GM10248 (cell line): ENCODE data around the gene INSR.

Source experiments
- CTCF ChIA-PET: fragments of 300-600 bp; sonication (Branson Sonifier 250); formaldehyde crosslinking; extraction: SDS; loops from one replicate; lab custom pipeline; 2021; ENCODE audit warnings: antibody characterized with exemption; lab: Yijun Ruan, JAX
- POLR2A ChIA-PET: fragments of 350-650 bp; sonication (Branson Sonifier 250); formaldehyde crosslinking; extraction: SDS; loops from one replicate; lab custom pipeline; 2020; ENCODE audit warnings: antibody characterized with exemption; lab: Yijun Ruan, JAX
- DNase-seq: peaks from one replicate; pipeline ENCODE4 v3.0.0; 2012; ENCODE audit errors: extremely low spot score
- CTCF ChIP-seq: IDR thresholded peaks from 2 replicates; pipeline ENCODE4 v1.5.1; 2012; ENCODE audit warnings: mild to moderate bottlenecking, low read depth; ENCODE audit errors: extremely low read depth, missing control alignments, control extremely low read depth

The INSR gene

DNA sequence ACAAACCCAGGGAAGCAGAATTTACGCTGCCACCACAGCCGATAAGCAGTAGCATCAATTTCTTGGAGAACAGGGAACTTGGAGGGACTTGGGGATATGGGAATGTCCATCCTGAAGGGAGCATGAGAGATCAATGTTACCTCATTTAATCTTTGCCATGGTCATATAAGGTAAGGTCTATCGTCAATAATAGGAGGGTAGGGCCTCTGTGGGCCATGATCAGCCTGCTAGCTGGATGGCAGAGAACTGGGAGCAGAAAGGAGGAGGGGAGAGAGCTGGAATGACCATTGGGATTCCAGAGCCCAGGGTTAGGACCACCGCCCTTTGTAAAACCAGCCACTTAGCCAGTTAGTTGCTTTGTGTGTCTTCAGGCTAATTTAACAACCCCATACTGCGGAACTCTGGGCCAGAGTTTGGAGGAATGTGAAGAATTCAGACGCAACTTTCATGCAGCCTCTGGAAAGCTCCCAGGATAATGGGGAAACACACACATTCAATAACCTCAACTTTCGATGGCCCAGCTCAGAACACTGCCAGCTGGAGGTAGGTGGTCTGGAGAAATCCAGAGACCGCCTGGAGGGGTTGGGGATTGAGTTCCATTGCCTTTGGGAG lies 184.4 kb downstream of the INSR start:
- POLR2A ChIA-PET: no interaction called here
- CTCF ChIA-PET: interaction anchor here (0.8 to 1.7 kb wide), 3 partner anchors 10 to 271 kb away, joined by 3 to 8 read pairs (median 3); no protein-coding TSS in a partner anchor

DNA sequence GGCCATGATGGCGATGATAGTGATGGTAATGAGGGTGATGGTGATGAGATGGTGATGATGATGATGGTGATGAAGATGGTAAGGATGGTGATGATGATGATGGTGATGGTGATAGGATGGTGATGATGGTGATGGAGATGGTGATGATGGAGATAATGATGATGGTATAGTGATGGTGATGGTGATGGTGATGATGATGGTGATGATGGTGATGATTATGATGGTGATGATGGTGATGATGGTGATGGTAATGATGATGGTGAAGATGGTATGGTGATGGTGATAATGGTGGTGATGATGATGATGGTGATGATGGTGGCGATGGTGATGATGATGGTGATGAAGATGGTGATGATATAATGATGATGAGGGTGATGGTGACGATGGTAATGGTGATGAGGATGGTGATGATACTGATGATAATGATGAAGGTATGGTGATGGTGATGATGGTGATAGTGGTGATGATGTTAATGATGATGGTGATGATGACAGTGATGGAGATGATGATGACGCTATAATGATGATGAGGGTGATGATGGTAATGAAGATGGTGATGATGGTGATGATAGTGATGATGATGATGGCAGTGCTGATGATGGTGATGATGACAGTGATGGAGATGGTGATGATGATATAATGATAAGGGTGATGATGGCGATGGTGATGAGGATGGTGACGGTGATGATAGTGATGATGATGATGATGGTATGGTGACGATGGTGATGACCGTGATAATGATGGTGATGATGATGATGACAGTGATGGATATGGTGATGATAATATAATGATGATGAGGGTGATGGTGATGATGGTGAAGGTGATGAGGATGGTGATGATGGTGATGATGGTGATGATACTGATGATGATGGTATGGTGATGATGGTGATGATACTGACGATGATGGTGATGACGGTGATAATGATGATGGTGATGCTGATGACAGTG lies 187.2 kb downstream of the INSR start:
- ChIA-PET POLR2A (no interaction called here), CTCF (no interaction called here)

More for the DNA sequence above, 184.4 kb downstream of the INSR start:
- DNase-seq: no peak
- no peak for TF ChIP-seq CTCF

DNA sequence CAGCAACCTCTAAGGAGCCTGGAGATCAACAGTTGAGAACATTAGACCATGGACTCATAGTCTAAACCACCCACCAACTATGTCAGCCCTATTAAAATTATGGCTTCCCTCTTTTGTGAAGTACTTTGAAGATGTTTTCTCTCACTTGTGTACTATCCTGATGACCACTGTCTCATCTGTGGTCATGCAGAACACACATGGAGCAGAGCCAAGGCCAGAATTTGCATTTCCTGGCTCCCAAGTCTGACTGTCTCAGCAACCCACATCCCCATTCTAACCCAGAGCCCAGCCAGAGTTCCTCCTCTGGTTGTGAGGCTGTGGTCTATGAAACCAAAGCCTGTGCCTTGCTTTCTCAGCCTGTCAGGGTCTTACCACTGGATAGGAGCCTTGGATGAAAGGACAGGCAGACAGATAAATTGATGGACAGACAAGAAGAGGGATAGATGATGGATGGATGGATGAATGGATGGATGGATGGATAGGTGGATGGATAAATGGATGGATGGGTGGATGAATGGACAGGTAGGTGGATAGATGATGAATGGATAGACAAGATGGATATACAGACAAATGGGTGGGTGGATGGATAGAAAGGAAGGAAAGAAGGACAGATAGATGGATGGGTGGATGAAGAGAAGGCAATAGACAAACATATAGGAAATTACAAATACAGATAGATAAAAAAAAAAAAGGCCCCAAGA lies 189.3 kb downstream of the INSR start:
- POLR2A ChIA-PET: no interaction called here
- CTCF ChIA-PET: no interaction called here
- TF ChIP-seq CTCF: no peak

More for the DNA sequence above, 187.2 kb downstream of the INSR start:
- TF ChIP-seq CTCF: no peak
- DNase-seq: no peak

DNA sequence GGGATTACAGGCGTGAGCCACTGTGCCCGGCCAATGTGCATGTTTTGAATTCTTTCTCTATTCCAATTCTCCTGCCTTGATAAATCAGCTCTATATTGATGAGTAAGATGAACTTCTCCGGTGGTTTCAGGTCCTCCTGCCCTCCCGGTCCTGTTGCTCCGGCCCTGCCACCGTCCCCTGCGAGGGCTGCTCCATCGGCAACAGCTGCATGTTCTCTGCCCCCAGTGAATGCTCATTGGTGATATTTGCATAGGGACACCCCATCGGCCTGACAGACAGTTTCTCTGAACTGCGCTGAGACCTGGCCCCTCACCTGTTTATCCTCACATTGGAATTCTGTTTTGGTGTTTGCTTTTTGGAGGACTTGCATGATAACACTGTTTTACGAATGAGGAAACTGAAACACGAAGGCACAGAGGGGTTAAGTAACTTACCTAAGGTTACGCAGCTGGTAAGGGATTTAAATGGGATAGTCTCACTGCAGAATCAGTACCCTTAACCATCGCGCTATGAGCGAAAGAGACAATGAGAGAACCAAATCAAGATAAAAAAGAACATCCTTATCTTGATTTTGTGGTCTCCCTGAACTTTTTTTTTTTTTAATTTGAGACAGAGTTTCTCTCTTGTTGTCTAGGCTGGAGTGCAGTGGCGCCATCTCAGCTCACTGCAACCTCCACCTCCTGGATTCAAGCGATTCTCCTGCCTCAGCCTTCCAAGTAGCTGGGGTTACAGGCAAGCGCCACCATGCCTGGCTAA lies 192.5 kb downstream of the INSR start:
- POLR2A ChIA-PET: no interaction called here
- CTCF ChIA-PET: interaction anchor here (0.7 to 3.0 kb wide), 26 partner anchors 15 to 699 kb away, joined by 3 to 30 read pairs (median 4); partner anchors contain the start of genes ARHGEF18 and TRAPPC5
- TF ChIP-seq CTCF: no peak
- no peak for DNase-seq

More for the DNA sequence above, 189.3 kb downstream of the INSR start:
- no peak for DNase-seq

GRCh38 chr19:7099597-7099921 lies 194.7 kb downstream of the INSR start:
- POLR2A ChIA-PET: interaction anchor here (0.6 to 1.1 kb wide), 4 partner anchors 26 to 246 kb away, joined by 3 to 6 read pairs (median 6); partner anchors contain the start of gene ZNF557
- DNase-seq: no peak
- CTCF ChIA-PET: interaction anchor here (0.7 to 1.5 kb wide), 6 partner anchors 10 to 469 kb away, joined by 3 to 7 read pairs (median 4); no protein-coding TSS in a partner anchor
- TF ChIP-seq CTCF: no peak
